ENCODE results near the gene GNAT3.

GNAT3 gene

DNA sequence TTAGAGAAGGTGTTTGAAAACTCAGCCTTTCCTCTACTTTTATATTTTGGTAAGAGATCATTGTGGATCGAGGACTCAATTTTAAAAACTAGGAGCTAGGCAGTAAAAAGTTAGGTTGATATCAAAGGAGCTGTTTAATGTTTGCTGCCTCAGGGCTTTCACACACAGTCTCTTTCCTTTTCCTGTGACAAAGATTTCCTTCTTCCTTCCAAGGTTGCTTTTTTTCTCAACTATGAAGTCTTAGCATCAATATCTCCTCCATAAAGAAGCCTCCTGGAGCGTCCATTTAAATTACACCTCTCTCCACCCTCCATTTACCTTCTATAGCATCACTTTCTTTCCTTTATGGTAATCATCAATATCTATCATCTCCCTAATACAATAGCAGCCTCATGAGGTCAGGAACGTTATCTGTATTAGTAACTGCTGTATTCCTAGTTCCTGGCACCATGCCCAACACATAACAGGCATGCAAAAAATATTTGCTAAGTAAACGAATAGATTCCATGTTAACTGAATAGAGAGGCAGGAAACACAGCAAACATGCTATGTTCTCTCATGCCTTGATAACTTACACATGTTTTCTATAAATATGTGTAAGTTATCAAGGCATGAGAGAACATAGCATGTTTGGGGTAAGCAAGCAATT, 48.5 kb downstream of the GNAT3 start:
- no peak for ATAC-seq

DNA sequence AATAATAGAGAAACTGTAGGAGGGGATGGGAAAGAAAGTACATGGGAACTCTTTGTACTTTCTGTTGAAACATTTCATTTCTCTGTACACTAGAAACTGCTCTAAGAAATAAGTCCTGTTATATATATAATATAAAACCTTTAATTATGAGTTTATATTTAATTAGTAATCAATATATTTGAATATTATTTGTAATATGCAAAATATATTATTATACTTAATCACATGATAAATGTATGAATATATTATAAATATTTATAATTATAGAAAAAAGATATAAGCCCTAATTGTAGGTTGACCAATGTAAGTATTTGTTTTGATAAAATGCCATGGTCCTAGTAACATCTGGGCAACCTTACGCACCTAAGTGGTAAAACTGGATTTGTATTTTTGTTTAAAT, 51.0 kb downstream of the GNAT3 start:
- no peak for ATAC-seq

More for the DNA sequence above, 48.5 kb downstream of the GNAT3 start:
- no peak for DNase-seq

DNA sequence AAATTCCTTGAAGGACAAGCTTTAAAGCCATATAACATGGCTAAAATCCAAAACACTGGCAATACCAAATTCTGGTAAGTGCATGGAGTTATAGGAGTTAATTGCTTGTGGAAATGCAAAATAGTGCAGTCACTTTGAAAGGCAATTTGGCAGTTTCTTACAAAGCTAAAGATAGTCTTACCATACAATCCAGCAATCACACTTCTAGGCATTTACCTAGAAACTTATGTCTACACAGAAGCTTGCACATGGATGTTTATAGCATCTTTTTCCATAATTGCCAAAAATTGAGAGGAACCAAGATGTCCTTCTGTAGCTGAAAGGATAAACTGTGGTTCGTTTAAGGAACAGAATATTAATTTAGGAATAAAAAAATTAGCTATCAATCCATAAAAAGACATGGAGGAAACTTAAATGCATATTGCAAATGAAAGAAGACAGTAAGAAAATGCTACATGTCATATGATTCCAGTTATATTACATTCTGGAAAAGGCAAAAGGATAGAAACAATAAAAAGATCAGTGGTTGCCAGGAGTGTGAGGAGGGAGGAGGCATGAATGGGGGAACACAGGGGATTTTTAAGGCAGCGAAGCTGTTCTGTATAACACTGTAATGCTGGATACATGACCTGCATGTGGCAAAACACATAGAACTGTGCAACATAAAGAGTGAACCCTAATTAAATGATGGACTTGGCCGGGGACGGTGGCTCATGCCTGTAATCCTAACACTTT, 51.9 kb downstream of the GNAT3 start:
- no peak for ATAC-seq
- DNase-seq, result no peak

More for the DNA sequence above, 51.0 kb downstream of the GNAT3 start:
- DNase-seq, result no peak

DNA sequence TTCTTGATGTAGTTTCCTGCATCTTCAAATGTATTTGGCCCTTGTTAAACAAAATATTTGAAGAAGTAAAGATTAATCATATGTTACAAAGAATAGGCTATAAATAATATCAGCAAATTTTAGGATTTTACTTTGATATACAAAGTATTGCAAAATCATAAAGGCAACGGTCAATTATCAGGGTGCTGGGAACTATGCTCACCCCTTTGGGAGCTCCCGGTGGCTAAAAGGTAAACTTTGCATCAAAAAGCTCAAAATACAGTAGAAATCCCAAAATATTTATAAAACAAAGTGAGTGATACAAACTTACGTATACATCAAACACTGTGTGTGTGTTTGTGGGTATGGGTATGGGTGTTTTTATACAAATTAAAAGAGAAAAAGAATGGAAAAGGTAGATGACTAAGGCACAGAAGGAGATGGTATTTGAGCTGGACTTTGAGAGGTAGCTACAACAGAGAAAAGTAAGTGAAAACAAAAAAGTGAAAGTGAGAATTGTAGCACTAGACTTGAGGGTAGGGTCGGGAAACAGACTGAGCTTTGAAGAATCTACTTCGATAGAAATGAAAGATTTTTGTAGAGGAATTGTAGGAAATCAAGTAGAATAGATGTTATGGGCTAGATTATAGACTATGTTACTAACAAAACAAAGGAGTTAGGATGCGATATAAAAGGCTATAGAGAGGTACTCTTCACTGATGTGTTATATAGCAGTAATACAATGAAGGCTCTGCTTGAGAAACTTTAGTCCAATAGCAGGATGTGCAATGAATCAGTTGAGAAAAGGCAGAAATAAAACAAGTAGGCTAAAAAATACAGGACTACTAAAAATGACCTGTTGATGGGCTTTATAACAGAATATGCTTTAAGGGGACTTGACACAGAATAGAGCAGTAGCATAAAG, 52.8 kb downstream of the GNAT3 start:
- ATAC-seq (no peak), DNase-seq (no peak)

DNA sequence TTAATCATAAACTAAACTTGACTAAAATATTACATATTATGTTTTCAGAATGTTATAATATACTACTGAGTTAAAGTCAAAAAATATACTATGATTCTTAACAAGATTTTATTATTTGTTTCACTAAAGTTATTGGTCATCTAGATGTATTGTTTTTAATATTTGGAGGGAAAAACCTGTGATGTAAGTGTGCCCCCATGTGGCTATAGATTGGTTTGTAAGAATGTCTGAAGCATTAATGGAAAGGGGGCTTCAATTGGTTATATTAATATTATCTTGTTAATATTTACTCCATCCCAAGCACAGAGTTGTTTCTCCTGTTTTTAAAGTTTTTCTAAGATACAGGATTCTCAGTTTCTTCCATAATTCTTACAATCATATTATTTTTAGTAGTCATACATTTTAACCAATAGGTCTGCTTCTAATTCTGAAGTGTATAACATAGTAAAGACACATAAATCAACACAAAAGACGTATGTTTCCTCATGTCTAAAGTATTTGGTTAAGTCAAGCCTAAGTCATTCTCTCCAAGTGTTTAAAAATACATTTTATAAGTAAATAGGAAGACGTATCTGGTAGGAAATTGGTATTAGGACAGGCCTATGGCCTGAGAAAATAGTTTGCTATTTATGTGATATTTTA, 58.0 kb downstream of the GNAT3 start:
- ATAC-seq (no peak), DNase-seq (no peak)

DNA sequence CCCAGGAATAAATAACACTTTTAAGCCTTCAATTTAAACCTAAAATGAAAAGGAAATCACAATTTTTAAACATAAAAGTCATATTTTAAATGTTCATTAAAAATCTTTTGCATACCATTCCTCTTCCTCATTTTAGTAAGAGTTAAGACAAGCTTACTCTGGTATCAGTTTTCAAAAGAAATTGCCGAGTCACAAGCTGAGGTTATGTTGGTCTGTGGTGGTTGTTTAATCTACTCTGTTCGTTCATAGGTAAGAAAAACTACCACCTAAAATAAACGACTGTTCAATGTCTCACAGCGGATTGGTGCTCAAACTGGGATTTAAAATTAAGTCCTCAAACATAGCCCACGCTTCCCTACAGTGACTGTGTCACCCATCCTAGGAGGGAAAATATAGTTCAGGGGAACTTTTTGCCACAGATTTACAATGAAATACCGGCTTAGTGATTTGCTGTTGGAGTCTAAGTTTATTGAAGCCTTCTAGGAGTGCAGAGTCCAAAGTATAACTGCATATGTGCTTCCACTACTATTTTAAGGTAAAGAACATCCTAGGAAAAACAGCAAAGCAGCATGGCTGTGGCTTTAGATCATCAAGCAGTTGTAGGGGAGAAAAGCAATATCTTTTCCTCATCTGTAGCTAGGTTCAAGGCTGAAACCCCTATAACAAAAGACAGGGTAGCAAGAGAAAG, 61.1 kb downstream of the GNAT3 start:
- no peak for DNase-seq
- no peak for ATAC-seq

DNA sequence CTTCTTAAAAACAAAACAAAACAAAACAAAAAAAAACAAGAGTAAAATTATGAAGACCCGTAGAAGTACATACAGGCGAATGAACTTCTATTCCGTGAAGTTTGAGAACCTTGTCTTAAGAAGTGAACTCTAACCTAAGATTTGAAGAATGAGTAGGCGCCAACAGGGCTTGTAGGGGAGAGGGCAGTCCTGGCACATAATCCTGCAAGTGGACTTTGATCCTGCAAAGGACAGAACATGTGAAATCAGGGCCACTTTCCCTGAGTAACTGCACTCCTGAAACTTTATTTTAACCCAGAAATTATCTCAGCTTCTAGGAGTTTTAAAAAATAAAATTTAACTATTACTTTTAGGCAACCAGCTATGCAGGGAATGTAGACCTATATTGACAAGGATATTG, 62.0 kb downstream of the GNAT3 start:
- no peak for ATAC-seq
- DNase-seq, result no peak

DNA sequence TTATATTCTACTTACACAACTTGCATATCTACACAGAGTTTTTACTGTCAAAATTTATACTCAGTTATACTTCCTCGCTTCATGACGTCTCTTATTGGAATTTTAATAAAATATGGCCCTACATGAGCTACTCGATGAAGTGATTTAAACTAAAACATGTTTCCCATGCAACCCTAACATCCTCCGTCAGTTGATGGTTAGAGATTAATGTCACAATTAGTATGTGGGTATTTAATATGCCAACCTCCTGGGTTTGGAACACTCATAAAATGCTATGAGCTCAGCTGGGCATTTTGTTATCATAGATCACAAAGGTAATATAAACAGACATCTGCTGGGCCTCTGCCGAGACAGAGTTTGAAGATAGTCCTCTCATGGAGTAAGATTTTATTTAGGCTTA, 66.5 kb downstream of the GNAT3 start:
- DNase-seq (no peak), ATAC-seq (no peak)

DNA sequence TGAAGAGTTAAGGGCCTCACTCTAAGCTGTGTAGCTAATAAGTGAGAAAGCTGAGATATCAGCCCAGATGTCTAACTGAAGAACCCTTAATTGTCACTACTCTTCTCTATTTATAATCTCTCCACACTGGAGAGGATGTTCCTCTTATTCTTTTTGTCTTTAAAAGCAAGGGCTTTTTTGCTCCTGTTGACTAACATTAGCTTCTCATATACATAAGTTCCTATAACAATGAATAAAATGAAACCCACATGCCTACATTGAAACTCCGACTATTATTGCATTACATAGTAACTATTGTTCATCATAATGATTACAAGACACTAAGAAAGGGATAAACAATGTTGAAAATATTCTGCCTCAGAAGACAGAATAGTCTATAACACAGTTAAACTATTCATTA, 67.1 kb downstream of the GNAT3 start:
- no peak for ATAC-seq
- no peak for DNase-seq

DNA sequence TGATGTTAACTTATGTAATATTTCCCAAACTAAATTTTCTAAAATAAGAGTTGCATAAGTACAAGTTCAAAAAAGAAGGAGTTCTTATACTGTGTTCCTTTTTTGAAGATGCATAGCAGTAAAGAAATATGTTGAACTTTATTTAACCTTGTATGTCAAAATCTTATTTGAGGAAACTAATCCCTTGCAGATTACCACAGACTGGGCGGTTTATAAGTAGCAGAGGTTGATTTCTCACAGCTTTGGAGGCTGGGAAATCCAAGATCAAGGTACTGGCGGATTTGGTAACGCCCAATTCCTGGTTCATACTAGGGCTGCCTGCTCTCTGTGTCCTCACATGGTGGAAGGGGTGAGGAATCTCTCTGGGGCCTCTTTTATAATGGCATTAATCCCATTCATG, 68.5 kb downstream of the GNAT3 start:
- ATAC-seq, result no peak
- DNase-seq, result no peak

DNA sequence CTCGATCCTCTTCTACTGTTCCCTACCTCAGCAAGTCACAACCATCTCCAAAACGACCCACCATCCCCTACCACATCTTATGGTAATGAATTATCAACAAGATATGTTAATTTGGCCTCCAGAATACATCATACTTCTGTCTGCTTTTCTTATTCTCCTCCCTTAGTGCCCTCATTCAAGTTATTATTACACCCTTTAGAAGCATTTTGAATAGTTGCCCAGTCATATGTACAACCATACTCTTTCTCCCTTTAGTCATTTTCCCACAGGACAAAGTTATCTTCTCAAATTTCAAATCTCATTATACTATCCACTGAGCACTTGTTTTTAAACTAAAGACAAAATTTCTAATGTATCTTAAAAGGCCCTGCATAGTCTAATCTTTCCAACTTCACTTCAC, 71.0 kb downstream of the GNAT3 start:
- no peak for DNase-seq
- no peak for ATAC-seq

DNA sequence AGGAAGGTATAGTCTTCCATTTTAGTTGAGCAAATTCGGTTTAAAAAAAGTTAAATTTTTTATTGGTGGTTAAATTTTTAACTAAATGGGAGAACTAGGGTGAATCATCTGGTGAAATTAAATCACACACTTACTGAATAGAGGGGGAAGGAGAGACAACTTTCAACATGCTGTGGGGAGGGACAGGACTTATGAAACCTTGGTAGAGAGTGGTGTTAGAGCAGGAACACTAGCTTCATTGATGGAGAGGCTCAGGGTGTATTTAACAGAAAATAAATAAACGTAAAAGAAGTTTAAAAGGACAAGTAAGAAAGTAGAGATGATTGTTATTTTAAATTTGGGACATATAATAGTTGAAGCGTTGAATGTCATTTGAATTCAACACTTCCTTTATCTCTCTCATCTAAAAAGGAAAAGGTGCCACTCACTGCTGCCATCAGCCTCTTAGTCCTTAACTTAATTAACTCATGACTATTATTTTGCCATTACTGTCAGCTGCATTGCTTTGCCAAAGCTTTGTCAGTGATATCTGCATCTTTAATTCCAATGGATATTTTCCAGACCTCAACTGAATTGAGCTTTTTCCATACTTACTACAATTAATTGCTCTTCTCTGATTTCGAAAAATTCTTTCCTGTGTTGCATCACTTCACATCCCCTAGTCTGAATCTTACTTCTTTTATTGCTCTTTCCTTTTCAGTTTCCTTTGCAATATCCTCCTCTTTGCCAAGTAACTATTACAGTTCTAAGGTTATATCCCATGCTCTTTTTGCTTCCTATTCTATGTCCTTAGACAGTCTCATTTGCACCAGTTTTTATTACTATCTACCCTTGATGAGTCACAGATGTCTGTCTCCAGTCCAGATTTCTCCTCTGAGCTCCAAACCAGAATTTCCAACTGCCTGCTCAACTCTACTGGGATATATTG, 71.7 kb downstream of the GNAT3 start:
- DNase-seq (no peak), ATAC-seq (no peak)

DNA sequence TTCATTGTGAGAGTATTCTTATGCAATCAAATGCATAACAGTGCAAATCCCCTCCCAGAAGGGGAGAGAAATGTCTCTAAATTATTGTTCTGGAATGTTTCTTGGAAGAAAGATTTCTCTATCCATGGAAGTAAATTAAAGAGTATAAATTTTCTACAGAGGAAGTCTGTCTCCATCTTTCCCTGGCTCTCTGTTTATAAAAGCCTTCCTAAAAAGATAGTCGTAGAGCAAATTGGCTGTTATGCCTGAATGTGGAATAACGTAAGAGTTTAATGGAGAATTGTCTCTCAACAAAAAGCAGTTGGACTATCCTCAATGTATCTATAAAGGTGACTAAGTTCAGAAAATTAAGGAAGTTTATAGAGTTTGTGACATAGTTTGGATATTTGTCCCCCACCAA, 76.3 kb downstream of the GNAT3 start:
- ATAC-seq (no peak), DNase-seq (no peak)

DNA sequence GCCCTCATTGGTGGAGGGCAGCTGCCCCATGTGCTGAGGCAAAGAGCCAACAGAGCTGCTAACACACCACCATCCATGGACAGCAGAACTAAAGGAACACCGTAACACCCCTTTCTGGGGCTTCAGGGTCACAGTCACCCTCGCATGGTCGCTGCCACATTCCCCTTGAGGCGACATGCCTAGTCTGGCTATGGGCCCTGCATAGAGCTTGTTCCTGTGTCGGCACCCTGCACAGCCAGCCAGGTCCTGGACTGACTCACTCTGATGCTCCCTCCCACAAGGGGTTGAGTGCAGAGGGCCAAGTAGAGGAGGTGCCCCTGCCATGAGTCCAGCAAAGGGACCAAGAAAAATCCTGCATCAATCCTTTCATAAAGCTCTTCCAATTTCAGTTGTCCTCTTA, 77.8 kb downstream of the GNAT3 start:
- no peak for DNase-seq

DNA sequence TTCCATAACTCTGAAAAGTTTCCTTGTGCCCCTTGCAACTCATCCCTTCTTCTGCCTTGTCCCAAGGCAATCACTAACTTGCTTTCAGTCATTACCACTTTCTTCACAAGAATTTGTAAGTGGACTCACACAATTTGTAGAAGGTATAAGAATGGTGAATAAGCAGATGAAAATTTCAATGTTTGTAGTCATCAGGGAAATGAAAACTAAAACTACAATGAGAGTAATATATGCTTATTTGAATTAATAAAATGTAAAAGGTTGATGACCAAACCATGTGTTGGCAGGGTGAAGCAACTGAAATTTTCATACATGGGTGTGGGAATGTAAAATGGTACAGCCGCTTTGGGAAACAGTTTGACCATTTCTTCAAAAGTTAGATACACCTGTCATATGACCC, 79.7 kb downstream of the GNAT3 start:
- DNase-seq, result no peak

More for the DNA sequence above, 77.8 kb downstream of the GNAT3 start:
- ATAC-seq, result no peak

DNA sequence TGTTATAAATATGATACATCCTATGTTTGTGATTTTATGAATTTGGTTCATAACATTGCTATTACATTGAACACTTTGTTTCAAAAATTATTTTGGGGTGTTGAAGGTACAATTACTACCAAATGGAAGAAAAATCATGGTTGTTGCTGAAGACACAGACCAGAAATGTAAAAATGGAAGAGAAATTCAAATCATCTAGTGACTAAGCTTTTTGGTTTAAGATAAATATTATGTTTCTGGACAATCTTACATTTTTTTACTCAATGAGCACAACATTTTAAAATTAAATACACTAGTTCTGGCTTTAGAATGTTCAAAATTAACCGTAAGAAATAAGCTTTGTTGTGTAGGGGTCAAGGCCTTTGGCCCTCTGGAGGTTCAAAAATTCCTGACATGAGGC, 82.7 kb downstream of the GNAT3 start:
- no peak for ATAC-seq

More for the DNA sequence above, 79.7 kb downstream of the GNAT3 start:
- no peak for ATAC-seq

DNA sequence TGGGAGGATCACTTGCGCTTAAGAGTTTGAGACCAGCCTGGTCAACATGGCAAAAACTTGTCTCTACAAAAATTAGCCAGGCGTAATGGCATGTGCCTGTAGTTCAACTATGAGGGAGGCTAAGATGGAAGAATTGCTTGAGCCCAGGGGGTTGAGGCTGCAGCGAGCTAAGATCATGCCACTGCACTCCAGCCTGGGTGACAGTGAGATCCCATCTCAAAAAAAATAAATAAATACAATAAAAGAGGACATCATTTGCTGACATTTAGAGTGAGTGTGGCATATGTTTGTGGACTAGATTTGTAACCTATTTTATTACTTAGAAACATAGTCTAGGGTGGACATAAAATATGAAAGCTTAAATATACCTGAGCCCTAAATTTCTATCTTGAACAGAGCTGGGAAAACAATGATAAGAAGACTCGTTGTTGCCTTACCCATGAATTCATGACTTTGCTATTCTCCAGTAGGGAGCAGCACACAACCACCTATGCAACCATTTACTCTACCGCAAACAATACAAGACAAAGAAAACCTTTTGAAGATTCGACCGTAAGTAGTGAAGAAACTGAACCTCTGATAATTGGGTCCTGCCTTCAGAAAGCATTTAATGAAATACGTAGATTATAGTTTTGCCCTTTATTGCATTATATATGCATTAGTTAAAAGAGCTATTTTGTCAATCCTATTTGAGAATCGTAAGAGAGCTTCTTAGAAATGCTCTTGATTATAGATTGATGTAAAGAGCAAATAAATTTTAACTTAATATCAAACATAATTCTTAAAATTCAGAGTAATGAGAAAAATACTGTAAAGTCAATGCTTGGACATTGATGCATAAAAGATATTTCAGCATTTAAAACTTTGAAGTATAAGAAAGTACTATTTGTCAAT, 83.5 kb downstream of the GNAT3 start:
- ATAC-seq, result no peak
- DNase-seq, result no peak

More for the DNA sequence above, 82.7 kb downstream of the GNAT3 start:
- no peak for DNase-seq

DNA sequence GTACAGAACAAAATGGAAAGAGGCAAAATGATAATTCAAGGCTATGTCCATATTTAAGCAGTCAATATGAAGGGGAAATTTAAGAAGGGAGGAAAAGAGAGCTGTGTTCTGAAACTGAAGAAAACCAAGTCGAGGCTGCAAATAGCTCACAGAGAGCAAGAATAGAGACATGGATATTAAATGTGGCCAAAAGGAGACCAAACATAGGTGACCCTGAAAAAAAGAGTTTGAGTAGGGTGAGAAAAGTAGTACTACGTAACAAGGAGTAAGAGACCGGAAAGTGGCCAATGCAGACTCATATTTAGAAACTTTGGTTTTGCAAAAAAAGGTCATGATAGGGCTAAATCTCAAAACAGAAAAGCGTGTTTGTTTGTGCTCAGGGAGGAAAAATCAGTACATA, 84.6 kb downstream of the GNAT3 start:
- no peak for ATAC-seq
- no peak for DNase-seq

DNA sequence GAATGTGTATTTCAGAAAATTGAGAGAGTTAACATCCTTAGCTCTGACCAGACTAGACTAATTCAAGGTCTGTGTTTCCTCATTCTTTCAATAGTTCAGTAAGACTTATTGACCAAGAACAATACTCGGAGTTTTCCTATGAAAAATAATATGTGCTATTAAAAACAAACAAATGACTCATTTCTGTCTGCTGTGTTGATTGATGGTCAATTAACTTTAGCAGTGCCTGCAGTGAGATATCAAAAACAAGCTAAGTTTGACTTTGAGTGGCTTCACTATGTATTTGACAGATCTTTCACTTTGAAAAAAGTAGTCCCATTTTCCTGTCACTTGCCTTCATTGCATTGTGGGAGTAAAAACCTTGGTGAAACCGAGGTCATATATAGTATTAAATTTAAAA, 91.0 kb downstream of the GNAT3 start:
- ATAC-seq, result no peak
- no peak for DNase-seq

Measured in stimulated activated naive CD8-positive, alpha-beta T cell treated with anti-CD3 and anti-CD28 coated beads, Interleukin-15, Interleukin-2, amounts not matched to agents 100 U/mL and 50 U/mL, for 24 hours (primary cell).